HG02884 (cell line): Measurements from ENCODE around the gene OR51V1.

Experiments
- ATAC-seq: cut with Tn5 transposase; IDR thresholded peaks from one replicate; pipeline ENCODE4 v1.9.1; 2021; ENCODE audit warnings: mild to moderate bottlenecking, moderate library complexity; ENCODE audit not compliant: unreplicated experiment

Gene OR51V1

DNA sequence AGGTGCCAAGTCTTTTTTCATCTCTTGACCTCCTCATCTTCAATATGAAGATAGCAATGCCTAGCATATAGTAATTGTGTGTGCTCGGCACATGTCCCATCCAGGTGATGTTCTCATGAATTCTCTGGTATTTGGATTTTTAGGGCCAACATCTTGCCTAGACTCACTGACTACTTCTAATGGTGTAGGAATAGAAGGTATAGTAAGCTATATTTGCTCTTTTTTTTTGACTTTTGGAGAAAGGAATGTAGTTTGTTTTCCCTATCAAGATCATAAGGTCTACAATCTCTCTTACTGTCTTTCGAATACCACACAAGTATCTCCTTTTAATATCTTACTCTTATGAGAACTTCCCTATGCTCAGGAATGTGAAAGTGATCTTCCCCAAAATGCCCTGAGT, 30.6 kb upstream of the OR51V1 start:
- ATAC-seq = no peak

DNA sequence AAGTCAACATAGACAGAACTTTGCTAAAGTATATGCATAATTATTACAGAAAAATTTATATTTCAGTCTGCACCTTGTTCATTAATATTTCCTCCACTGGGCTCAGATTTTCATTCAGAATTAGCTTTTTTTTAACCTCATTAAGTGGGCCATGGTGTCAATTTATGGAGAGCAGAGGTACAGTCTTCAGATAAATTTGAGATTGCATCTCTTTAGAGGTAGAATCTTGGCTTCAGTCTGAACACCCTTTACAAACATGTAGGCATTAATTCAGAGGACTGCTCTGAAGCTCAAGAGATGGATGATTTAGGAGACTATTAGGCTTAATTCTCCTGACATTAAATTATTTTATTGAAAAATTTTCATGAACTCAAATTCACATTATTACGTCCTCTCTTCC, 29.8 kb upstream of the OR51V1 start:
- ATAC-seq = no peak

DNA sequence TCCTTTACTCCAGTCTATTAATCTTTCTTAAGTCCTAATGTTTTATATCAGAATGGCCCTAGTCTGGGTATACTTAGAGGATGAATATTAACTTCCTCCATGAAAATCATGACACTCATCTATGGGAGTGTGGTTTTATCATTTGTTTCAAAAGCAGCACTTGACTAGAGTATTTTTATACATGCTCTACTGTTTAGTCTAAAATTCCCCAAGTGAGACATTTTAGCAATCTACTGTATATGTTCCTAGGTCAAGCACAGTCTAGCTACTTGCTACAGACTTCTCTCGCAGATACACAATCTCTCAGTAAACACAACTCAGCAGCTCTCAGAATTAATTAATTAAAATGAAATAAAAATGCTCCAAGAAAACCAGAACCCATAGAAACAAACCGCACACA, 29.3 kb upstream of the OR51V1 start:
- ATAC-seq = no peak

DNA sequence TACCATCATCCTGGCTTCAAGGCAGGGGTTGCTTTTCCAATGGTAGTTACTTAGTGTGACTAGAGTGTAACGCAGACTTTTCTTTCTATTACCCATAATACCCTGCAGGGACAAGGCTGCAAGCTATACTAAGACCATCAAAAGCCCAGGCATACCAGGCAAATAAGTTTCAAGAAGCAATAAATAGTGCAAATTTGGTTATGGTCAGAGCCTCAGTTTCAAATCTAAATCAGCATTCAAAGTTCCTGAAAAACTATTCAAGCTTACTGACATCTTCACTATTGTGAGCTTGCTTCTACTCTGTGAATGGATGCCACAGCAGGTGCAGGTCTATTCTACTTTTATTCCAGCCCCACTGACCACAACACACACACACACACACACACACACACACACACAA, 28.9 kb upstream of the OR51V1 start:
- ATAC-seq = no peak

DNA sequence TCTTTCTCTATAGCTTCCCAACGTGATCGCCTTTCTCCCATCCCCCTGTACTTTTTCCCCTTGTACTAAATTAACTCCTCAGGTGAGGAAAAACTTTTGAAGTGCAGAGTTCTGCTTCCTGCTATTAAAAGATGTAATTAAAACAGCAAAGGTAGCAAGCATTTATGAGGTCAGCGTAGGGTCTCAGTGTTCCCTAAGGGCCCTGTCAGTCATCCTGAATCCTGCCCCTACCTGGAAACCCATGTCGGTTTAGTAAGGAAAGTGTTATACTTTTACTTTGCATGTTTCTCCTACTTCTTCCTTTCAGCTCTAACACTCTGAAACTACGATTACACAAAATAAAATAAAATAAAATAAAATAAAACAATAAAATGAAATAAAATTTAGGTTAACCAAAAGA, 27.6 kb upstream of the OR51V1 start:
- ATAC-seq = no peak

DNA sequence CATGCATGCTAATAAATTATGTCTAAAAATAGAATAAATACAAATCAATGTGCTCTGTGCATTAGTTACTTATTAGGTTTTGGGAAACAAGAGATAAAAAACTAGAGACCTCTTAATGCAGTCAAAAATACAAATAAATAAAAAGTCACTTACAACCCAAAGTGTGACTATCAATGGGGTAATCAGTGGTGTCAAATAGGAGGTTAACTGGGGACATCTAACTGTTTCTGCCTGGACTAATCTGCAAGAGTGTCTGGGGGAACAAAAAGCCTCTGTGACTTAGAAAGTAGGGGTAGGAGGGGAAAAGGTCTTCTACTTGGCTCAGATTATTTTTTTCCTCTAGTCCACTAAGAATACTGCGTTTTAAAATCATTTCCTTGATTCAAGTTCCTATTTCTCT, 27.2 kb upstream of the OR51V1 start:
- no peak for ATAC-seq

DNA sequence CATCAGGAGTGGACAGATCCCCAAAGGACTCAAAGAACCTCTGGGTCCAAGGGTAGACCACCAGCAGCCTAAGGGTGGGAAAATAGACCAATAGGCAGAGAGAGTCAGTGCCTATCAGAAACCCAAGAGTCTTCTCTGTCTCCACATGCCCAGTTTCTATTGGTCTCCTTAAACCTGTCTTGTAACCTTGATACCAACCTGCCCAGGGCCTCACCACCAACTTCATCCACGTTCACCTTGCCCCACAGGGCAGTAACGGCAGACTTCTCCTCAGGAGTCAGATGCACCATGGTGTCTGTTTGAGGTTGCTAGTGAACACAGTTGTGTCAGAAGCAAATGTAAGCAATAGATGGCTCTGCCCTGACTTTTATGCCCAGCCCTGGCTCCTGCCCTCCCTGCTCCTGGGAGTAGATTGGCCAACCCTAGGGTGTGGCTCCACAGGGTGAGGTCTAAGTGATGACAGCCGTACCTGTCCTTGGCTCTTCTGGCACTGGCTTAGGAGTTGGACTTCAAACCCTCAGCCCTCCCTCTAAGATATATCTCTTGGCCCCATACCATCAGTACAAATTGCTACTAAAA, 26.3 kb upstream of the OR51V1 start, which contains the start of gene HBB:
HBB (minus strand) TSS at position 340 of the 579 bp plus-strand sequence; CDS start at position 290, 50 bp downstream.
- no peak for ATAC-seq

DNA sequence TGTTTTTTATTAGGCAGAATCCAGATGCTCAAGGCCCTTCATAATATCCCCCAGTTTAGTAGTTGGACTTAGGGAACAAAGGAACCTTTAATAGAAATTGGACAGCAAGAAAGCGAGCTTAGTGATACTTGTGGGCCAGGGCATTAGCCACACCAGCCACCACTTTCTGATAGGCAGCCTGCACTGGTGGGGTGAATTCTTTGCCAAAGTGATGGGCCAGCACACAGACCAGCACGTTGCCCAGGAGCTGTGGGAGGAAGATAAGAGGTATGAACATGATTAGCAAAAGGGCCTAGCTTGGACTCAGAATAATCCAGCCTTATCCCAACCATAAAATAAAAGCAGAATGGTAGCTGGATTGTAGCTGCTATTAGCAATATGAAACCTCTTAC, 25.0 kb upstream of the OR51V1 start:
- no peak for ATAC-seq

DNA sequence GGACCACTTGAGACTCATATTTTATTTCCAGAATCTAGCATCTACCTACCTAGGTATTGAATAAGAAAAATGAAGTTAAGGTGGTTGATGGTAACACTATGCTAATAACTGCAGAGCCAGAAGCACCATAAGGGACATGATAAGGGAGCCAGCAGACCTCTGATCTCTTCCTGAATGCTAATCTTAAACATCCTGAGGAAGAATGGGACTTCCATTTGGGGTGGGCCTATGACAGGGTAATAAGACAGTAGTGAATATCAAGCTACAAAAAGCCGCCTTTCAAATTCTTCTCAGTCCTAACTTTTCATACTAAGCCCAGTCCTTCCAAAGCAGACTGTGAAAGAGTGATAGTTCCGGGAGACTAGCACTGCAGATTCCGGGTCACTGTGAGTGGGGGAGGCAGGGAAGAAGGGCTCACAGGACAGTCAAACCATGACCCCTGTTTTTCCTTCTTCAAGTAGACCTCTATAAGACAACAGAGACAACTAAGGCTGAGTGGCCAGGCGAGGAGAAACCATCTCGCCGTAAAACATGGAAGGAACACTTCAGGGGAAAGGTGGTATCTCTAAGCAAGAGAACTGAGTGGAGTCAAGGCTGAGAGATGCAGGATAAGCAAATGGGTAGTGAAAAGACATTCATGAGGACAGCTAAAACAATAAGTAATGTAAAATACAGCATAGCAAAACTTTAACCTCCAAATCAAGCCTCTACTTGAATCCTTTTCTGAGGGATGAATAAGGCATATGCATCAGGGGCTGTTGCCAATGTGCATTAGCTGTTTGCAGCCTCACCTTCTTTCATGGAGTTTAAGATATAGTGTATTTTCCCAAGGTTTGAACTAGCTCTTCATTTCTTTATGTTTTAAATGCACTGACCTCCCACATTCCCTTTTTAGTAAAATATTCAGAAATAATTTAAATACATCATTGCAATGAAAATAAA, 24.3 kb upstream of the OR51V1 start:
- no peak for ATAC-seq

DNA sequence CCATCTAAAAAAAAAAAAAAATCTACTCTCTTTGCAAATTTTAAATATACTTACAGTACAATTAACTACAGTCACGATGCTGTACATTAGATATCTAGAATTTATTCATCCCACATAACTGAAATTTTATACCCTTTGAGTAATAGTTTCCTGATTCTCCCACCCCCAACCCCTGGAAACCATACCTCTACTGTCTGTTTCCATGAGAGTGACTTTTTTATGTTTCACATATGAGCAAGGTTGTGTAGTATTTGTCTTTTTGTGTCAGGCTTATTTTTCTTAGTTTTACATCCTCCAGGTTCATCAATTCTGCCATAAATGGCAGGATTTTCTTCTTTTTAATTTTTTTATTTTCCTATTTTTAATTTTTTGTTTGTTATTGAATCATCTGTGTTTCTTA, 23.2 kb upstream of the OR51V1 start:
- no peak for ATAC-seq

DNA sequence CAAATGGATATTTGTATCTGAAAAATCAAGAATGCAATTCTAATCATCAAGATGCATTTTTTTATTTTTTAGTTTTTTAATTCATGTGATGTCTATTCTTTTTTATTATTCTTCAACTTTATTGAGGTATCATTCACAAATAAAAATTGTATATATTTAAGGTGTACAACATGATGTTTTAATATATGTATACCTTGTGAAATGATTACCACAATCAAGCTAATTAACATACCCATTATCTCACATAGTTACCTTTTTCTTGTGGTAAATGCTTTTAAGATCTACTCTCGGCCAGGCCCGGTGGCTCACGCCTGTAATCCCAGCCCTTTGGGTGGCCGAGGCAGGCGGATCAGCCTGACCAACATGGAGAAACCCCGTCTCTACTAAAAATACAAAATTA, 22.7 kb upstream of the OR51V1 start:
- no peak for ATAC-seq

DNA sequence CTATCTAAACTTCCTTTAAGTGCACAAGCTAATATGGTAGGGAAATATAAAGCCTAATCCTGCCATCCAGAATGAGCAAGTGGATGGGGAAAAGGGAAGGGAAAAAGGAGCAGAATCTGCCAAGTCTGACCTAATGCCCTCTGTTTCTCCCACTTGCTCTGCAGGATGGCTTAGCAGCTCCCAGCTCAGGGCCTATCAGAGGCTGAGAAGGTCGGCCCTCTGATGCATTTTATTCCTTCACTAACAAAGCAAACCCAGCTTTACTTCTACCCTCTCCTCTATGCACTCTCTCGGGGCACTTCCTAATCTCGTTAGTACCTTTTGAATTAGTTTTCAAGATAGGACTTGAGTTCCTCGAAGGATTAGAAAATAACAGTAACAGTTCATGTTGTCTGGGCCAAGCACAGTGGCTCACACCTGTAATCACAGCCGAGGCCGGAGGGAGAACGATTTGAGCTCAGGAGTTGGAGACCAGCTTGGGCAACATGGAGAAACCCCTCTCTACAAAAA, 9.9 kb upstream of the OR51V1 start:
- ATAC-seq = no peak

DNA sequence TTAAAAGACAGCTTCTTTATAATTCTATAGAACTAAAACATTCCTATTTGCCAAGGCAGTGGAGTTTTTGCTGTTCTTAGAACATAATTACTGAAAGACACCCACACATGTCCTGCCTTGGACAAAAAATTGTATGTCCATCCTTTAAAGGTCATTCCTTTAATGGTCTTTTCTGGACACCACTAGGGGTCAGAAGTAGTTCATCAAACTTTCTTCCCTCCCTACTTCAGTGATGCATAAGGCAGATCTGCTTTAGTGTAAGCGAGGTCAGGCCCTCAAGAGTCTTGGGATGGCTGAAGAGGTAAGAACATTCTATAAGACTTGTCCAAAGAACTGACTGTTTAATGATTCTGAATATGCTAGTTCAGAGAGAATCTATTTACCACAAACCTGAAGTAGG, 4.3 kb upstream of the OR51V1 start:
- peak; percentile 87 for ATAC-seq

DNA sequence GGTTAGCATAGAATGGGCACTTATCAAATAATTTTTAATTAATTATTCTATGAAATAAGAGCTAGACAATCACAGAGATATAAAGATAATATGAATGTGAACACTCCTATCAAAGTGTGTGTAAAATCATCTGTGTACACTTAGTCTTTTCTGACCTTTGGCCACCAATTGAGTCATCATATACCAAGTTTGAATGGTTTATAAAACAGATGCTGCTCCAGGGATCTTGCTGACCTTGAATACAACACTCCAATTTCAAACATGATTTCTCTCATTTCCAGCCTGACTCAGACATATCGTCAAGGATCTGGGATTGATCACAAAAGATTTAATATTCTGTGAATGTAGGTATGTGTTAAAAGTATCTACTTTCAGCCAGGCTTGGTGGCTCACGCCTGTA, 2.9 kb upstream of the OR51V1 start:
- ATAC-seq = no peak

DNA sequence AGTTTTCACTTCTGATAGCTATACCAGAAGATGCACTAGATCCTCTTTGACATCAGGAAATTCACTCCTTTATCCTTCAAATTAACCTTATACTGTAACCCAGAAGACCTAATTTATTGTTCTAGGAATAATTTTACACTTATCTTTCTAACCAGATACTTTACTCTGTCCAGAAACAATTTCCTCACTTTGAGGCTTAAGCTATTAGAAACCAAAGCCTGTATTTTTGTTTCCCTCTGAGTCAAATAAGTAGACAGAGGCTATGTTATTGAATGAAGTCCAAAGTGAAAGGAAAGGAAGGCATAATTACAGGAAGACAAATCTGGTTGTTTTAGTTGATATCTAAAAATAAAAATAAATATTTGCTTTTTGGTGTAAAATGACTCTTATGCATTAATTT, 2.2 kb downstream of the OR51V1 start:
- no peak for ATAC-seq

DNA sequence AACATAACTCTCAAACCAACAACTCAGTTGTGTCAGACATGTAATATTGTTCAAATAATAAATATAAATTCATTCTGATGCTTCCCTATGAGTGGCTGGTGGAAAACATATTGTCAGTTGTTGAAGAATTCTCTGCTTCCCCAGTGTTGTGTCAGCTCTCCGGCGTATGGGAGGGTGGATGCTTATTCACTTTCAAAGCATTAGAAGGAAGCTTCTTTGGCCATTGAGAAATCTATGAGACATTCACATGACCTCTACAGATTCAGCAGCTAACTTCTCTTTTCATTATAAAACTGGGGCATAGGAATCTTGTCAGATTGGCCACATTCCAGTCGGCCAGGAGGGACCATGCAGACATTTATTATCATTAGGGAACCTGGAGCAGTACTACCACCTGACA, 2.9 kb downstream of the OR51V1 start:
- no peak for ATAC-seq

DNA sequence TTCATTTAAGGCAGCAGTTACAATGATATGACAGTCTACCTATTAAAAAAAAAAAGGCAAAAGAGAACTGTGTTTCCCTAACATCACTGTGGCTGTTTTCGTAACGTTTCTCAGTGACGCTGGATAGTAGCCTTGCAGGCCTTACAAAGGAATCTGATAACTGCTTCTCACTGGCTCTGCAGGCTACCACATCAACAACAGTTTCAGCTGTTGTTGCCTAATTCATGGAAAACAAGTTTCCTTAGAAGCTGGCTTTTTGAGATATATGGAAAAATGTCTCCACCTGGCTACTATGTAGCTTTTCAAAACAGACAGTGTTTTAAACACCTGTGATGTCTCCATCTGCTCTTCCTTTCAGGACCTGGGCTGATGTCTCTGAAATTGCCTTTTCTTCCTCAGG, 3.8 kb downstream of the OR51V1 start:
- no peak for ATAC-seq

DNA sequence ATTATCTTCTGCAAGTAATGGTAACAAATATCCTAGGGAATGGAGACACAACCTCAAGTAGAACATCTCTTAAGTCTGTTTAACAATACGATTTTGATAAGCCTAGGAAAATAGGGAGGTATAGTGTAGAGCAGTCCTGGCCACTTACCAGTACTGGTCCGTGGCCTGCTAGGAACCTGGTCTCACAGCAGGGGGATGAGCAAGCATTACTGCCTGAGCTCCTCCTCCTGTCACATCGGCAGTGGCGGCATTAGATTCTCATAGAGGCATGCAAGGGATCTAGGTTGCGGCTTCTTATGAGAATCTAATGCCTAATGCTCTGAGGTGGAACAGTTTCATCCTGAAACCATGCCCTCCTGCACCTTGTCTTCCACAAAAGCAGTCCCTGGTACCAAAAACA, 4.4 kb downstream of the OR51V1 start:
- no peak for ATAC-seq

DNA sequence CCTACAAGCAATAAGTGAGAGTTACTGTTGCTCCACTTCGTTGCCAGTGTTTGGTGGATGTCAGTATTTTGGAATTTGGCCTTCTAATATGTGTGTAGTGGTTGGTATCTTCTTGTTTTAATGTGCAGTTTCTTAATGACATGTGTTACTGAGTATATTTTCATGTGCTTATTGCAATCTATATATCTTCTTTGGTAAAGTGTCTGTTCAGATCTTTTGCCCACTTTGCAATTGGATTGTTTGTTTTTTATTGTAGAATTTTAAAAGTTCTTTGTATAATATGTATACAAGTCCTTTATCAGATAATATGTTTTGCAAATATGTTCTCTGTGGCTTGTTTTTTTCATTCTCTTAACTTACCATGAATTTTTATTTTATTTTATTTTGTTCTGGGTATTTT, 7.7 kb downstream of the OR51V1 start:
- ATAC-seq = no peak

DNA sequence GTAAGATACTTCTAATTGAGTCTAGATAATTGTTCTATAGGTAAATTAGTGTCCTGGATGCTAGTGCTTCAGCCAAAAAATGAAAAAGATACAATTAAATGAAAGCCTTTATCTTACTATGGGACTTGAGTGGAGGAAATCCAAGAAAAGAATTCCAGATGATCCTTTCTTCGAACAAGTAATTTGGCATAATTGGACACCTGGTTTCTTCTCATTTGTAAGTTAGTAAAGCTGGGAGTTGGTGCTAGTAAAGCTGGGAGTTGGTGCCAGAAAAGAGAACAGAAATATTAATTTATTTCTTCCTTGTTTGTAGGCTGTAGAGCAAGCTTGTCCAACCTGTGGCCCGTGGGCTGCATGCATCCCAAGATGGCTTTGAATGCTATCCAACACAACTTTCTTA, 12.3 kb downstream of the OR51V1 start:
- no peak for ATAC-seq

DNA sequence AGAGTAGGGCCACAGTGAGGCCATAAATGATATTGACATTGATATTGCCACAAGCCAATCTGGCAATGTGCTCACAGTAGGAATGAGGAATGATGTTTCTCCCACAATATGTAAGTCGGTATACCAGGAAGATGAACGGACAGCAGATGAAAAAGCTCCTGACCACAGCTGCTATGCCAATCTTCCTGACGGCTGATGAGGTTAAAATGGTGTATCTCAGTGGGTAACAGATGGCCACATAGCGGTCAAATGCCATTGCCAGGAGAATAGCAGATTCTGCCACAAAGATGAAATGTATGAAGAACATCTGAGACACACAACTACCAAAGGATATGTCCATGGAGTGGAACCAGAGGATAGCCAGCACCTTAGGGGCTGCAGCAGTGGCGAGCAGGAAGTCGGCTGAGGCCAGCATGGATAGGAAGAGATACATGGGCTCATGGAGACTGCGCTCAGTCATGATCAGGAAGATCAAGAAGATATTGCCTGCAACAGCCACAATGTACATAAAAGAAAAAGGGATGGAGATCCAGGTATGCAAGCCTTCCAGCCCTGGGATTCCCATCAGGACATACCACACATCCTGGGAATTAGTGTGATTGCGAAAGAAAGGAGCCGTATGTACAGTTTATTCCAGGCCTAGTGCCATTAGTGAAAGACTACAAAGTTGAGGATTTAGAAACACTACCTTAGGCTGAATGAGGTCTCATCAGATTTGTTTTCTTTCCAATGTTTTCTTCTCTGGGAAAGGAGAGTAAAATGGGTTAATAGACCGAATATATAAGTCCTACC, 22.2 kb downstream of the OR51V1 start:
- ATAC-seq = no peak

DNA sequence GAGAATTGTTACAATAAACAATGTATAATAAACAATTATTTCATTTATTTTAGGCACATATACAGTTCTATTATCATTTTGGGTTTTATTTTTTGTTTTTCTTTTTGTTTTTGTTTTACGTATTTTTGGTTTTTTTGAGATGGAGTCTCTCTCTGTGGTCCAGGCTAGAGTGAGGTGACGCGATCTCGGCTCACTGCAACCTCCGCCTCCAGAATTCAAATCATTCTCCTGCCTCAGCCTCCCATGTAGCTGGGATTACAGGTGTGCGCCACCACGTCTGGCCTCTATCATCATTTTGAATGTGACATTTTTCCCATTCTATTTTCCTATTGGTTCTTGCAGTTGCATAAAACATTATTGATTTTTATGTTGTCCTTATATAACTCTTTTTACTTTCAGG, 25.5 kb downstream of the OR51V1 start:
- ATAC-seq = no peak
